GM12878 (cell line): ENCODE data around the gene ANAPC5. TPM values are rescaled to one million over a fixed set of nuclear protein-coding genes. Genes with fewer than 3 reads are reported as not detected.

Experiments
- ATAC-seq: fragments of 200-7000 bp; cut with Tn5 transposase; 3 replicates; pipeline ENCODE4 v1.9.1; 2020; ENCODE audit warnings: mild to moderate bottlenecking, moderate library complexity
- BruUV-seq: library from RNA; stranded (reverse); fragments of 400-500 nt; replicated peaks from 2 replicates; lab custom pipeline; 2021; lab: Mats Ljungman, UMichigan
- CTCF ChIA-PET: fragments of 300-600 bp; sonication (Branson Sonifier 250); formaldehyde crosslinking; extraction: SDS; loops from one replicate; lab custom pipeline; 2021; ENCODE audit warnings: inconsistent platforms; lab: Yijun Ruan, JAX
- POLR2A ChIA-PET: fragments of 350-600 bp; formaldehyde crosslinking; extraction: SDS; loops from one replicate; lab custom pipeline; 2021; ENCODE audit warnings: inconsistent platforms; lab: Charles Lee
- RAD21 ChIA-PET: fragments of 300-600 bp; sonication (Branson Sonifier 250); formaldehyde crosslinking; loops from one replicate; lab custom pipeline; 2023; ENCODE audit warnings: antibody characterized with exemption; ENCODE audit not compliant: unreplicated experiment; lab: Charles Lee
- SMC1A ChIA-PET: fragments of 300-600 bp; sonication (Branson Sonifier 250); formaldehyde crosslinking; loops from one replicate; lab custom pipeline; 2023; ENCODE audit not compliant: unreplicated experiment, uncharacterized antibody; lab: Charles Lee
- DNase-seq: peaks from one replicate; pipeline ENCODE4 v3.0.0-alpha.2; 2011; ENCODE audit warnings: low read depth, low spot score
- FAIRE-seq: peaks from 3 replicates; lab custom pipeline; 2011; peaks lifted over from hg19 to GRCh38; lab: Jason Lieb, UNC
- H2AFZ ChIP-seq: 2 replicates; pipeline ENCODE4 v1.6.0; 2011; ENCODE audit warnings: low read depth, low read length, control low read depth; ENCODE audit not compliant: control insufficient read depth
- H3K27ac ChIP-seq: 2 replicates; pipeline ENCODE4 v1.5.1; 2011; ENCODE audit warnings: control low read depth; ENCODE audit not compliant: control insufficient read depth, insufficient read depth
- H3K27me3 ChIP-seq, 2 experiments: replicated peaks in 1 of 2; 2 replicates each; pipeline versions ENCODE4 v1.6.0 to v1.6.1; 2011; ENCODE audit warnings: low read length in 1 of 2; ENCODE audit not compliant: control insufficient read depth in 2 of 2, insufficient read depth in 2 of 2
- H3K36me3 ChIP-seq, 2 experiments: 2 replicates each; pipeline ENCODE4 v1.5.1; 2011; ENCODE audit warnings: low read length in 1 of 2; ENCODE audit not compliant: control insufficient read depth in 2 of 2, insufficient read depth in 2 of 2
- H3K4me1 ChIP-seq: 2 replicates; pipeline ENCODE4 v1.6.1; 2011; ENCODE audit warnings: mild to moderate bottlenecking, low read length, moderate library complexity, mixed read lengths; ENCODE audit not compliant: control insufficient read depth, insufficient read depth
- H3K4me2 ChIP-seq: 2 replicates; pipeline ENCODE4 v1.6.0; 2011; ENCODE audit warnings: control low read depth; ENCODE audit not compliant: control insufficient read depth, insufficient read depth
- H3K4me3 ChIP-seq: fragments of 200-600 bp; sonication (generic); 2 replicates; pipeline ENCODE4 v1.5.1; 2016
- H3K79me2 ChIP-seq: 2 replicates; pipeline ENCODE4 v1.6.0; 2011; ENCODE audit warnings: low read length; ENCODE audit not compliant: control insufficient read depth, insufficient read depth
- H3K9ac ChIP-seq: 2 replicates; pipeline ENCODE4 v1.8.0; 2011; ENCODE audit warnings: low read length, control low read depth, mixed read lengths; ENCODE audit not compliant: control insufficient read depth, insufficient read depth
- H3K9me3 ChIP-seq: replicated peaks from 3 replicates; pipeline ENCODE4 v1.5.1; 2011; ENCODE audit warnings: mild to moderate bottlenecking, low read length; ENCODE audit not compliant: control insufficient read depth, insufficient read depth
- H4K20me1 ChIP-seq: 2 replicates; pipeline ENCODE4 v1.6.0; 2011; ENCODE audit not compliant: control insufficient read depth, insufficient read depth
- BCL3 ChIP-seq: IDR thresholded peaks from 2 replicates; pipeline ENCODE4 v1.6.1; 2011; ENCODE audit warnings: borderline replicate concordance, low read depth, mild to moderate bottlenecking, moderate library complexity, low read length; ENCODE audit not compliant: insufficient read depth, poor library complexity, severe bottlenecking
- POLR2A ChIP-seq: IDR thresholded peaks from 2 replicates; pipeline ENCODE4 v1.6.1; 2011; ENCODE audit warnings: low read depth, mild to moderate bottlenecking, low read length
- SPI1 ChIP-seq: IDR thresholded peaks from 2 replicates; pipeline ENCODE4 v1.6.1; 2011; ENCODE audit warnings: low read depth, mild to moderate bottlenecking, low read length, moderate library complexity, borderline replicate concordance; ENCODE audit not compliant: insufficient read depth
- WGBS: methylation state at CpG from one replicate; pipeline ENCODE4 v1.1.6; 2016; ENCODE audit warnings: low lambda C conversion rate; ENCODE audit not compliant: insufficient replicate concordance, insufficient coverage; ENCODE audit errors: missing lambda C conversion rate; 5-methylcytosine and 5-hydroxymethylcytosine counted together
- in situ Hi-C: fragments of 300-500 bp; cut with MboI; formaldehyde crosslinking; loops from 9 replicates; pipeline ENCODE4 v1.14.3; 2018; ENCODE audit warnings: mixed read lengths
- intact Hi-C: fragments of 100-400 bp; cut with micrococcal nuclease; formaldehyde crosslinking; loops from one replicate; pipeline ENCODE4 v1.14.2; 2022; ENCODE audit not compliant: unreplicated experiment
- polyA plus RNA-seq, 11 experiments: library from polyadenylated mRNA; depleted of rRNA in 4 of 11; unstranded in 6 of 11; stranded (reverse) in 5 of 11; fragments of >200 nt; fragmentation: Nextera tagmentation in 4 of 11; fragmentation: Illumina TruSeq in 1 of 11; extraction: Ambion mirVana in 4 of 11; extraction: Trizol in 1 of 11; gene quantifications; 1 replicate in 1 of 11; 2 replicates in 10 of 11; pipeline versions ENCODE4 v1.2.1 to v1.2.3, GENCODE V29; 2011 to 2016; ENCODE audit warnings: inconsistent platforms in 2 of 11, missing spikeins in 2 of 11, low read depth in 1 of 11
- total RNA-seq, 4 experiments: library from RNA; depleted of rRNA in 3 of 4; stranded (reverse); fragments of >200 nt in 3 of 4; fragmentation: Illumina TruSeq in 1 of 4; extraction: Trizol in 1 of 4; gene quantifications; 2 replicates each; pipeline versions ENCODE4 v1.2.1 to v1.2.3, GENCODE V29; 2013 to 2021

The ANAPC5 gene
- total and polyA plus RNA-seq, 10 of the 15 experiments (the other 5 are each of a cell fraction or from before 2014, with no cell fraction given) = 102 to 227 (median 166) TPM

GRCh38 chr12:121277374-121277759 lies 74.8 kb downstream of the ANAPC5 start (continued):
- TF ChIP-seq SPI1 = no peak
- TF ChIP-seq, all 136 proteins: peak for 6

GRCh38 chr12:121274036-121274763 lies 78.0 kb downstream of the ANAPC5 start:
- no peak overlapping the region for H3K4me3 ChIP-seq
- in situ Hi-C loops = no loop called here
- ChIA-PET CTCF (no interaction called here), POLR2A (interaction anchor here (0.6 kb wide), 1 partner anchor 73 kb away, joined by 3 read pairs; no protein-coding TSS in a partner anchor), RAD21 (no interaction called here), SMC1A (interaction anchor here (1.2 kb wide), 2 partner anchors 16 to 26 kb away, joined by 3 read pairs; no protein-coding TSS in a partner anchor)
- H2AFZ ChIP-seq = no peak overlapping the region
- H3K79me2 ChIP-seq = peaks cover 4% of the 10 kb centered on the region
- ATAC-seq (no peak), DNase-seq (no peak), FAIRE-seq (no peak)
- intact Hi-C loops = no loop called here
- no peaks in the 10 kb centered on the region for H3K9me3 ChIP-seq
- WGBS = 98% methylated on average over 34 of the region's 35 CpGs
- no TSS peak for BruUV-seq
- no peak overlapping the region for H3K9ac ChIP-seq
- H3K27ac ChIP-seq = no peak overlapping the region
- TF ChIP-seq POLR2A = 0 out of 2 replicates have a peak, but pooled peaks have one; percentile 26
- TF ChIP-seq BCL3 = no peak
- H3K4me2 ChIP-seq = no peak overlapping the region
- no peaks in the 10 kb centered on the region for H4K20me1 ChIP-seq
- peaks cover 0 to 9% of the 10 kb centered on the region in 2 experiments for H3K36me3 ChIP-seq
- H3K27me3 ChIP-seq = no peaks in the 10 kb centered on the region
- H3K4me1 ChIP-seq = peaks cover 4% of the 10 kb centered on the region
